NCI-H1105 treated with DMSO at 0.1 percent for 48 hours (cell line): ENCODE measurements around the gene FGD4.
A peak's percentile ranks its signal among the peaks of the same experiment; 100 is the strongest.

Experiments used
- DNase-seq: peaks from one replicate; lab custom pipeline; 2025; lab: John Stamatoyannopoulos, UW

The FGD4 gene

DNA sequence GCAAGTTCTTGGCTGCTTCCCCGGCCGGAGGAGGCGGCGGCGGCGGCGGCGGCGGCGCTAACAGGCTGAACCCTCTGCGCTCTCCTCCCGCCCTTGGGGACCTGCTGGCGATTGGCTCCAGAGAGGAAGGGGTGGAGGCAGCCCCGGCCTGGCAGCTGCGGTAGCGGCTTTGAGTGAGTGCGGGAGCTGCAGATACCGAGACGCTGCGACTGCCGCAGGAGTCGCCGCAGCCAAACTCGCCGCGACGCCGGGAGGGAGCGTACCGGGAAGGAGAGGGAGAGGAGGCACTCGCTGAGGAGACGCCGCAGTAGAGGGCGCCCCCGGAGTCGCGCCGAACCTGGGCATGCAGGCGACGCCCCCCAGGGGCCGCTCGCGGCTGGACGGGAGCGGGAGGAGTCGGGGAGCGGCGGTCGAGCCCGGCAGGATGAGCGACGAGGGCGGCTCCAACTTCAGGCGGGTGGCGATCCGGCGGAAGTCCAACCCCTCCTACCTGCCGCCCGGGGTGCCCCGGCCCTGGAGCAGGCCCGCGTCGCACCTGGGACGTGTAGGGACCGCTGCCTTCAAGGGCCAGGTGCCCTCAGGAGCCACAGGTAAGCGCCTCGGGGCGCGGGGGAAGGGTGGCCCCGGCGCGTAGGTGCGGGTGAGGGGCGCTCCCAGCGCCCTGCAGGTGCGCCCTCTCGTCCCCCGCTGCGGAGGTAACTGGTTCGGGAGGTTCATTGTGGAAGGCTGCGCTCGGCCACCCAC is at the start of gene FGD4:
Gene FGD4, plus strand, starts transcription at position 189 of the 744 bp plus-strand sequence.
- peak; percentile 94 for DNase-seq

DNA sequence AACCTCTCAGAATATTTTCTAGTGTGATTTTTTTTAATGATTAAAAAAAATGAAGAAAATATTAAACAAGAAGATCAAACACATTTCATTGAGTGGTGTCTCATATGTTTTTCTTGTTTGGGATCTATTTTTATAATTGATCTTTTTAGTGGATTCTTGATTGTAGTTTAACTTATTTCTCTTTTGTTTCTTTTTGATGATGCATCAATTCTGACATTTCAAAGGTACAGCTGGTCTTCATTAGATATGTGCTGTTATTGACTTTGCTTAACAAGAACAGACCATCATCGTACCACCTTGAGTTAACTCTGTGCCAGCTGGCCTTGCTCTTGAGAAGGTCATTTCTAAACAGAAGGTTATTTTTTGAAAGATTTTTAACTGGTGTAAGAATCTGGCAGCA is 45.8 kb upstream of the FGD4 start:
- no peak for DNase-seq

DNA sequence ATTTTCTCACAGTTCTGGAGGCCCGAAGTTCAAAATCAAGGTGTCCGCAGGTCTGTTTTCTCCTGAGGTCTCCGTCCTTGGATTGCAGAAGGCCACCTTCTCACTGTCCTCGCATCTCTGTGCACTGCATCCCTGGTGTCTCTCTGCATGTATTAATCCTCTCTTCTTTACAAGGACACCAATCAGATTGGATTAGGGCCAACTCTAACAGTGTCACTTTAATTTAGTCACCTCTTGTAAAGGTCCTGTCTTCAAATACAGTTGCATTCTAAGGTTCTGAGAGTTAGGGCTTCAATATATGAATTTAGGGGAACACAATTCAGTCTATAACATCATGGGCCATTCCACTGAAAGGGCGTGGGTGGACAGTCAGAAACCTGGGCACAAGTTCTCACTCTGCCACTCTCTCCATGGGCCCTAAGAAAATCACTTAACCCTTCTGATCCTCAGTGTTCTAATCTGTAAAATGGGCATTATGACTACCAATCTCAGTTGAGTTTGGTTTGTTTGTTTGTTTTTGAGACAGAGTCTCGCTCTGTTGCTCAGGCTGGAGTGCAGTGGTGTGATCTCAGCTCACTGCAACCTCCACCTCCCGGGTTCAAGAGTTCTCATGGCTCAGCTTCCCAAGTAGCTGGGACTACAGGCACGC is 41.6 kb upstream of the FGD4 start:
- DNase-seq, result no peak

- no peak for DNase-seq
Measured at GRCh38 chr12:32360956-32361355, 38.4 kb upstream of the FGD4 start.

DNA sequence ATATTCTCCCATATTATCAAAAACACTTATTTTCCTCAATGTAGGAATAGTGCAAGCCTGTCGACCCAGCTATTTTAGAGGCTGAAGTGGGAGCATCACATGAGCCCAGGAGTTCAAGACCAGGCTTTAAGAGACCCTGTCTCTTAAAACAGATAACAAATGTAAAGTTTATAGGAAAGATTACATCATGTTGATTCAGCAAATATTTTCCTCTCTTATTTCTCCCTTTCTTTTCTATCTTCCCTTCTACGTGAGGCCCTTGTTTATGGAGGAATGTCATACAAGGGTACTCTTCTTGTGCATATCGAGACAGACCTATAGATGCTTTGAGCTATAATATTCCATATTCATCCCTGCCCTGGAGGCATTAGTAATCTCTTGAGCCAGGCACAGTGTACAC is 36.5 kb upstream of the FGD4 start:
- DNase-seq, result no peak

DNA sequence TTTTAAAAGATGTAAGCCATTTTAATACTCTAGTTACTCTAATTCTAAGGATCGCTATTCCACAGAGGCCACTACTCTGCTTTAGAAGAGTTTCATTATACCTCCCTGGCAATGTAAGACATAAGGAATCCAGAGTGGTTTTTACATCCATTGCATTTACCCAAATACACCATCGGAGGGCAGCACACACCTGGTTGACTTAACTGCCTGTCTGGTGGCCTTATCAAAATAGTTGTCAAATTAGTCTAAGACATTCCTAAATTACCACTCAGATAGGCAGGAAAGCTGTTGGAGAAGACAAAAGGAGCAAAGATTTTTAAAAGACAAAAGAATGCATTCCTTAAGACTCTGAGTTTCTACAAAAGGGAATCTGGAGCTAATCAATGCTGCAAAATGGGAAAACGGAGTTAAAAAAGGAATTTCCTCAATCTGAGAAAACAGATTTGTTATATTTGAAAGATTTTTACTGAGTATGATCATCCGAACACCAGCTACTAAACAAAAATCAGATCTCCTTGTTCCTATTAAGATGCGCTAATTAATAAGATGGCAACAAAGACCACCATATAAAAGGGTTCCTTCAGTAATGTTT is 33.8 kb upstream of the FGD4 start:
- DNase-seq, result peak; percentile 83

DNA sequence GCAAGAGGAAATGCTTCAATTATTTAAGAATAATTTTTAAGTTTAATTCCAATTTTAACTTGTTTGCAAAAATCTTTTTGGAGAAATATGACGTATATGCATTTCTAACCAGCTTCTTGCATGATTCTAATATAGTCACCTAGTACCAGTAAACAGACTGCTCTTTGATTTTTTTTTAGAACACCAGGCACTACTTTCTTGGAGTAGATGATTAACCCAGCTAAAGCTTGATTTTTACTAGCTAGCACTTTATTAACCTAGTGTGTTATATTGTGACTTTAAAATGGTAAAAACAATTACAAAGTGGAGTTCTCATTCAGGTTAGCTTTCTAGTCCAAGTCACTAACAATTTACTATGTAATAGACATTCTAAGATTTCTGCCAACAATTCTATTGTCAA is 32.6 kb upstream of the FGD4 start:
- DNase-seq, result no peak

DNA sequence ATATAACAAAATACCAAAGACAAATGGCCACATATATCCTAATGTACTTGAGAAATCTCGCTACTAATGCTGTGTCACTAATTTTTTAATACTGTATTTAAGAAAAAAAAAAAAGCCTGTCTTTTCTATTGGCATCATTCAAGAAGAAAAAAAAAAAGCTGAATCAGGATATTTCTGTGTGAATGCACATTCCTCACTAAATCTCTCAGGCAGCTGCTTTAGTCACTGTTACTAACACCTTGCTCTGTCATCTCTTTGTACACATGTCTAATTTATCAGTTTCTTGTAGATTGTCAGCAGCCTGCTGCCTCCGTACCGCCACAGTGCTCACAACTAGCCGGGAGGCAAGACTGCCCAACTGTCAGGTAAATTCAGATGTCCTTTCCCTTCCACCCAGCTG is 32.0 kb upstream of the FGD4 start:
- DNase-seq, result no peak

- no peak for DNase-seq
Measured at GRCh38 chr12:32369202-32369601, 30.2 kb upstream of the FGD4 start.

GRCh38 chr12:32377344-32378055 is 21.9 kb upstream of the FGD4 start:
- no peak for DNase-seq

GRCh38 chr12:32379213-32379612 is 20.1 kb upstream of the FGD4 start:
- no peak for DNase-seq

DNA sequence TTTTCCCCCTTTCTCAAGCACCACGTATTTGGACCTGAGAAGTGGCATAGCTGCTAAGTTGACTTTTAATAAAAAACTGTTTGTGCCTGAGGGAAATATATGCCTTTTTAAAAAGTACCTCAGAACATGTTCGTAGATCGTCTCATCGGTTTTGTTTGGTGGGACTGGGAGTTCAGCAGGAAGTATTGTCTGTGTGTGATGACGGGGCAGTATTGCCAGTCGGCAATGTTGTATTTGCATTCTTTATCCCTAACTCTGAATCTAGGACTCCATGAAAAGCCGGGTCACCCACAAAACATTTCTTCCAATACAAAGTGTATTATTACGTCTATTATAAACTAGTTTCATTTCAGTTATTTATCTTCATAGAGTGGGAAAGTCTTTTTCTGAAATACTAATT is 19.7 kb upstream of the FGD4 start:
- DNase-seq, result no peak

- DNase-seq, result no peak
Measured at GRCh38 chr12:32382226-32382625, 17.1 kb upstream of the FGD4 start.

DNA sequence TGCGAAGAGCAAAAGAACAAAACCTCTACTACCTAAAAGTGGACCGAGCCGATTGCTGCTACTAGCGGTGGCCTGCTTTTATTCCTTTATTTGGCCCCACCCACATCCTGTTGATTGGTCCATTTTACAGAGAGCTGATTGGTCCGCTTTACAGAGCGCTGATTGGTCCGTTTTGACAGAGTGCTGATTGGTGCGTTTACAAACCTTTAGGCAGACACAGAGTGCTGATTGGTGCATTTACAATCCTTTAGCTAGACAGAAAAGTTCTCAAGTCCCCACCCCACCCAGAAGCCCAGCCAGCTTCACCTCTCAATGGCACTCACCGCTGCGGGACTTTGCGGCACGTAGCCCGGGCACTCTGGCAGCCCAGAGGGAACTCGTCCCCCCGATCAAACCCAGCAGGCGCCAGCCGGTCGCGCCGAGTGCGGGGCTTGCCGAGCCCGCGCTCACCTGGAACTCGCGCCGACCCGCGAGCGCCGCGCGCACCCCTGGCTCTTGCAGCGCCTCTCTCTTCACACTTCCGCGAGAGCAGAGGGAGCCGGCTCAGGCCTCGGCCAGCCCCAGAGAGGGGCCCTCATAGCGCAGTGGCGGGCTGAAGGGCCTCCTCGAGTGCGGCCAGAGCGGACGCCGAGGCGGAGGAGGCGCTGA is 8.7 kb upstream of the FGD4 start:
- DNase-seq, result no peak

DNA sequence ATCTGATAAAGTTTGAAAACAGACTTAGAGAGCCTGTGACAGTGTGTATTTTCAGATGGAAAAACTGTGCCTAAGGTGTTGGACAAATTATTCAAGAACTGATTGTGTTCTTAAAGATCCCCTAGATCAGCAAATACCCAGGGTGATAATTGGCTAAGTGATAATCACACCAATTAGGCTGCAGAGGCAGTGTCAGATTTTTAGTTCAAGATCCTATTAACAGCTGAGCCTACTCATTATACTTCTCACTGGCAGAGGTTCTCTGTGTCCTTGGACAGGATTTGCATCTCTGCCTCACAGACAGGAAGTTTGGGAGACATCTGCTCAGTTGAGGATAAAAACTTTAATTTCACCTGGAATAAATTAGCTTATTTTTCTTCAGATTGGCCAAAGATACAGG is 4.3 kb upstream of the FGD4 start:
- DNase-seq, result peak; percentile 40

GRCh38 chr12:32397696-32398095 is 1.7 kb upstream of the FGD4 start:
- peak; percentile 35 for DNase-seq

DNA sequence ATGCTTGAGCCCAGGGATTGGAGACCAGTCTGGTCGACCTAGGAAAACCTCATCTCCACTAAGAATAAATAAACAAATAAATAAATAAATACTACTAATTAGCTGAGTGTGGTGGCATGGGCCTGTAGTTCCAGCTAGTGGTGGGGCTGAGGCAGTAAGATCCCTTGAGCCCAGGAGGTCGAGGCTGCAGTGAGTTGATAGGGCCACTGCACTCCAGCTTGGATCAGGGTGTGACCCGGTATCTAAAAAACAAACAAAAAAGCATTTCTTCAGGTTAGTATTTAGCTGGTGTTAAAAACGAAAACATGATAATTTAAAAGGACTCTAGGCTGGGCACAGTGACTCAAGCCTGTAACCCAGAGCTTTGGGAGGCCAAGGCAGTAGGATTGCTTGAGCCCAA is 1.2 kb upstream of the FGD4 start:
- DNase-seq, result no peak

DNA sequence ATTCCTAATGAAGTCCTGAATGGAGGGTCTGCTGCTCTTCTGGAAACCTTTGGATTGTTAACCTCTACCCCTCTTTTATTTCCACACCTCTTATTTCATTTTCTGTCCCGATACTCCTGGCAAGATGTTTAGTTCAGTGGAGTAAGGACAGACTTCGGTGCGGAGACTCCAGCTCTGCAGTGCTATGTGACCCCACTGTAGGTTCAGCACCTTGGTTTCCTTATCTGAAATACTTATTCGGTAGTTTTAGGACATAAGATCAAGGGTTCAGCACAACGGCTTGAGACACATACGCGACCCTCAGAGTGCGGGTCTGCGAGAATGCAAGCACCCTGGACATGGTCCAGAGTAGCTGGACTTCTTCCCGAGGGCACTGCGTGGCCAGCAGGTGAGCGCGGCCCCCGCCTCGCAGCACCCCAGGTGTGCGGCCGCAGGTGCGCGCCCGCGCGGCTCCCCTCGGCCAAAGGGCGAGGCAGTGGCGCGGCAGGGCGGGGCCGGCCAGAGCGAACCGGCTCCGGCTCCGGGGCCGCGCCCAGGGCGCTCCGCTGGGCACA is 465 bp upstream of the FGD4 start:
- DNase-seq, result peak; percentile 35

DNA sequence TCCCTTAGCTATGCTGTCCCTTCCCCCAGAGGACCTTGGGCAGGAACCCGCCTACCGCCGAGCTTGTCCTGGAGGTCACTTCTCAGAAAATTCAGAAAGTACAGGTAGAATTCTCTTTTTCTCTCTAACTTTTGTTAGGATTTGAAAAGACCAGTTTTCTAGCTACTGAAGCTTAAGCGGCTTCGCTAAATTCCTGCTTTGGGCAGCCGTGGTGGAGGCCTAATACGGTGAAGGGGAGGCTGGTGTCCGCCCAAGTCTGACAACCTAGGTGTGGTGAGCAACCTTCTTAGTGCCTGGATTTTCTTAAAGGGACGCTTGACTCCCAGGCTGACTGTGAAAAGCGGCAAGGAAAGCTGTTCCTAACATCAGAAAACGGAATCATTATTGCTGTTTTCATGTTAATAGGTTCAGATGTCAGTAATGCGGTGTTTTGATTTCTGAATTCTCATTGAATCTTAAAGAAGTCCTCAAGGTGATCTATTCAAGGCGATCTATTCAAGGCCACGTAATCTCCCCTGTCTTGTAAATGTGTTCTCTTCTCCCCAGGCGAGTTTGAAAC is 835 bp downstream of the FGD4 start:
- peak; percentile 58 for DNase-seq

- no peak for DNase-seq
Measured at GRCh38 chr12:32400866-32401265, 1.5 kb downstream of the FGD4 start.

DNA sequence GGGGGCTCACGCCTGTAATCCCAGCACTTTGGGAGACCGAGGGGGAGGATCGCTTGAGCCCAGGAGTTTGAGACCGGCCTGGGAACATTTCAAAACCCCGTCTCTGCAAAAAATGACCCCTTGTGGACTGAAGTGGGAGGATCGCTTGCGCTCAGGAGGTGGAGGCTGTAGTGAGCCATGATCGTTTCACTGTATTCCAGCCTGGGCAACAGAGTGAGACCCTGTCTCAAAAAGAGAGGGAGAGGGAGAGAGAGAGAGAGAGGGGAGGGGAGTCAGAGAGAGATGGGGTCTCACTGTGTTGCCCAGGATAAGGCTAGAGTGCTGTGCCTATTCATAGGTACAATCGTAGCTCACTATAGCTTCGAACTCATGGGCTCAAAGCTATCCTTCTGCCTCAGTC is 2.8 kb downstream of the FGD4 start:
- DNase-seq, result no peak

GRCh38 chr12:32402946-32403345 is 3.6 kb downstream of the FGD4 start:
- no peak for DNase-seq
